WERI-Rb-1 (cell line): Measurements from ENCODE around the gene TIMM50.

Experiments
- DNase-seq: peaks from one replicate; pipeline ENCODE4 v3.0.0-alpha.2; 2020
- H3K27ac ChIP-seq: fragments of 250-450 bp; sonication (Bioruptor Pico); 2 replicates; pipeline ENCODE4 v1.5.1; 2020; ENCODE audit warnings: mild to moderate bottlenecking, moderate library complexity
- H3K27me3 ChIP-seq: fragments of 250-450 bp; sonication (Bioruptor Pico); 2 replicates; pipeline ENCODE4 v1.5.1; 2021; ENCODE audit warnings: mild to moderate bottlenecking, low read depth, moderate library complexity; ENCODE audit not compliant: insufficient read depth, severe bottlenecking
- H3K36me3 ChIP-seq: fragments of 250-450 bp; sonication (Bioruptor Pico); 2 replicates; pipeline ENCODE4 v1.5.1; 2020; ENCODE audit warnings: mild to moderate bottlenecking, moderate library complexity
- H3K4me3 ChIP-seq: 2 replicates; pipeline ENCODE4 v1.5.1; 2011; ENCODE audit warnings: low read depth, mild to moderate bottlenecking, control low read depth, low read length
- H3K9me3 ChIP-seq: fragments of 250-450 bp; sonication (Bioruptor Pico); 2 replicates; pipeline ENCODE4 v1.5.1; 2021; ENCODE audit warnings: mild to moderate bottlenecking, moderate library complexity; ENCODE audit not compliant: severe bottlenecking
- CTCF ChIP-seq: IDR thresholded peaks from 2 replicates; pipeline ENCODE4 v1.5.1; 2011; ENCODE audit warnings: low read depth, mild to moderate bottlenecking, control low read depth, inconsistent platforms, low read length

Gene TIMM50

GRCh38 chr19:39481676-39482075 is 1.0 kb downstream of the TIMM50 start:
- no peak for DNase-seq
- Histone ChIP-seq H3K9me3 (no peaks in the 10 kb centered on the region), H3K36me3 (peaks cover 55% of the 10 kb centered on the region), H3K27ac (peak overlapping the region; percentile 92), H3K27me3 (no peaks in the 10 kb centered on the region), H3K4me3 (peak overlapping the region; percentile 100)
- no peak for TF ChIP-seq CTCF

- Histone ChIP-seq H3K36me3 (peaks cover 64% of the 10 kb centered on the region), H3K27me3 (no peaks in the 10 kb centered on the region), H3K27ac (peak overlapping the region; percentile 92), H3K4me3 (no peak overlapping the region), H3K9me3 (no peaks in the 10 kb centered on the region)
- peak; percentile 90 for DNase-seq
- TF ChIP-seq CTCF = no peak
Observed at GRCh38 chr19:39483141-39483540, 2.5 kb downstream of the TIMM50 start.

- peaks cover 73% of the 10 kb centered on the region for H3K36me3 ChIP-seq
- DNase-seq = no peak
- H3K9me3 ChIP-seq = no peaks in the 10 kb centered on the region
- H3K4me3 ChIP-seq = no peak overlapping the region
- no peak for TF ChIP-seq CTCF
- H3K27ac ChIP-seq = no peak overlapping the region
- no peaks in the 10 kb centered on the region for H3K27me3 ChIP-seq
Observed at GRCh38 chr19:39489756-39490155, 9.1 kb downstream of the TIMM50 start.

- Histone ChIP-seq H3K27ac (no peak overlapping the region), H3K9me3 (no peaks in the 10 kb centered on the region), H3K36me3 (peaks cover 49% of the 10 kb centered on the region), H3K4me3 (no peak overlapping the region), H3K27me3 (no peaks in the 10 kb centered on the region)
- TF ChIP-seq CTCF = no peak
- DNase-seq = no peak
Observed at GRCh38 chr19:39492225-39492624, 11.6 kb downstream of the TIMM50 start.

GRCh38 chr19:39492788-39493187 is 12.2 kb downstream of the TIMM50 start:
- TF ChIP-seq CTCF = no peak
- Histone ChIP-seq H3K27ac (no peak overlapping the region), H3K27me3 (no peaks in the 10 kb centered on the region), H3K36me3 (peaks cover 43% of the 10 kb centered on the region), H3K9me3 (no peaks in the 10 kb centered on the region), H3K4me3 (no peak overlapping the region)
- DNase-seq = no peak

- no peaks in the 10 kb centered on the region for H3K9me3 ChIP-seq
- H3K4me3 ChIP-seq = no peak overlapping the region
- TF ChIP-seq CTCF = no peak
- no peak overlapping the region for H3K27ac ChIP-seq
- DNase-seq = no peak
- H3K36me3 ChIP-seq = peaks cover 24% of the 10 kb centered on the region
- H3K27me3 ChIP-seq = no peaks in the 10 kb centered on the region
Observed at GRCh38 chr19:39494661-39495060, 14.0 kb downstream of the TIMM50 start.
